SIG-M5 treated with dmso at 0.1 percent for 504 hours (cell line): ENCODE results near the gene SPDYE17.
"Not testable (repeated sequence)": the region's sequence is repeated elsewhere in the genome, so short reads cannot be mapped to it uniquely, and the experiment has no call there.

Source experiments
- DNase-seq: peaks from one replicate; lab custom pipeline; 2025; ENCODE audit not compliant: unreplicated experiment; lab: John Stamatoyannopoulos, UW

The SPDYE17 gene

DNA sequence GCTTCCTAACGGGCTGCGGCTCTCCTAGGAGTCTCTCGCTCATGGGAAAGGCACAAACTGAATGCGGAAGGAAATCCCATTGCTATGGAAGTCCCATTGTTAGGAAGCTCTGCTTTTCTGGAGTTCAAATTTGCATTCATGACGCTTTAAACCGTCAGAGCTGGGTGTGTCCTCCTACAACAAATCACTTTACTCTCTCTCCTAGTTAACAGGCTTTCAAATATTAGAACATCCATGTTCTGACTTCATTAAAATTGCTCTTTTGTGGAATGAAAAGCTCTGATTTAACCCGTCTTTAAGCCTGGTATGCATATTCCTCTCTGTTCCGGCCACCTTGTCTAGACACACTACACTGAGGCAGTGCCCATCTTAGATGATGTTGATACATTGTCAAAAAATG, at the start of gene SPDYE17:
TSS of gene SPDYE17 (minus strand) at position 101 of the 400 bp plus-strand sequence. CDS start 1,791 bp downstream, outside the sequence.
- not testable (repeated sequence) for DNase-seq

GRCh38 chr7:77080236-77080635, 48.1 kb upstream of the SPDYE17 start:
- not testable (repeated sequence) for DNase-seq

- not testable (repeated sequence) for DNase-seq
Observed at GRCh38 chr7:77079624-77080023, 47.5 kb upstream of the SPDYE17 start.

- DNase-seq, result not testable (repeated sequence)
Observed at GRCh38 chr7:77079112-77079511, 47.0 kb upstream of the SPDYE17 start.

GRCh38 chr7:77077060-77077459, 44.9 kb upstream of the SPDYE17 start:
- DNase-seq, result not testable (repeated sequence)

GRCh38 chr7:77074786-77075396, 42.7 kb upstream of the SPDYE17 start:
- not testable (repeated sequence) for DNase-seq

GRCh38 chr7:77071108-77071507, 38.9 kb upstream of the SPDYE17 start:
- DNase-seq, result not testable (repeated sequence)

GRCh38 chr7:77065869-77066268, 33.7 kb upstream of the SPDYE17 start:
- DNase-seq, result not testable (repeated sequence)

DNA sequence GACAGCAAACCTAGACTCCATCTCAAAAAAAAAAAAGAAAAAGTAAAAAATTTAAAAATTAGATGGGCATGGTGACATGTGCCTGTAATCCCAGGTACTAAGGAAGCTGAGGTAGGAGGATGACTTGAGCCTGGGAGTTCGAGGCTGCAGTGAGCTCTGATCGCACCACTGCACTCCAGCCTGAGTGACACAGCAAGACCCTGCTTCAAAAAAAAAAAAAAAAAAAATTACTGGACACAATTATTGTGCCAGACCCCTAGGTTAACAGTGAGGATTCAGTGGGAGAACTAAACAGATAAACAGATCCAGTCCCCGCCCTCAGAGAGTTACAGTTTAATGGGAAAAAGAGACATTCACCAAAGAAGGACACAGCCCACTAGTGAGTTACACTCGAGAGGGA, 31.6 kb upstream of the SPDYE17 start:
- not testable (repeated sequence) for DNase-seq

- not testable (repeated sequence) for DNase-seq
Observed at GRCh38 chr7:77062557-77062956, 30.4 kb upstream of the SPDYE17 start, which contains the start of gene SPDYE18. SPDYE18 (minus strand) TSS chr7:77062558; CDS start chr7:77060512, 2,046 bp downstream.

DNA sequence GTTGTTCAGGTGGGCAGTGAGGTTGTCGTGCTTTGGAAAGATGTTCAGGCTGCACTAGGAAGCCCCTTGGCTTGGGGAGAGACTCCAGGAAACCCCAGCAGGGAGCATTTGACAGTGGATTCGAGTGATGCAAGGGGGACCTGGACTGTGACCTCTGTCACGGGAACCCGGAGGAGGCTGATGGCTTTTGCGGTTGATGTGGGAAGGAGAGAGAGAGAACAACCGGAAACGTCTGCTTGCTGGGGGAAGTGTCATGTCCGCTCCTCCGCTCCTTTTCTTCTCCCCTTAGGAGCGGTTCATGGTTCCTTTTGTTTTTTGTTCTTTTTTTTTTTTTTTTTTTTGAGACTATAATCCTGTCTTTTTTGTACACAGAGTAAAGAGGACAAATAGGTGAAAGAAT, 5.8 kb downstream of the SPDYE17 start:
- not testable (repeated sequence) for DNase-seq

GRCh38 chr7:77010074-77010680, 22.0 kb downstream of the SPDYE17 start:
- peak; percentile 8 for DNase-seq

DNA sequence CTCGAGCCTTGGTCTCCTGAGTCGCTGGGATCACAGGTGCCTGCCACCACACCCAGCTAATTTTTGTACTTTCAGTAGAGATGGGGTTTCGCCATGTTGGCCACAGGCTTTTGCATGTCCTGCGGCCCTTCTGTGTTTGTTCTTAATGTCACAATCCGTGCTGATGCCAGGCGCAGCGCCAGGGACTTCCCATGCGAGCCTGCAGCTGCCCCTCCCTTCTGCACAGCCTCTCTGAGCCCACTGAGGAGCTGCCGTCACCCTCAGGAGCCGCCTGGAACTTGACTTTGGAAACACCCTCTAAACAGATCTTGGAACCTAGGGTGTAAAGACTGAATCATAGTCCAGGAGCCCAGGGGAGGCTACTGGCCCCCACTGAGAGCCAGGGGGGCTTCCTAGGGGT, 24.2 kb downstream of the SPDYE17 start:
- DNase-seq, result peak; percentile 33

GRCh38 chr7:77006127-77007110, 25.7 kb downstream of the SPDYE17 start:
- DNase-seq, result not testable (repeated sequence)

GRCh38 chr7:77005461-77006057, 26.6 kb downstream of the SPDYE17 start:
- not testable (repeated sequence) for DNase-seq

DNA sequence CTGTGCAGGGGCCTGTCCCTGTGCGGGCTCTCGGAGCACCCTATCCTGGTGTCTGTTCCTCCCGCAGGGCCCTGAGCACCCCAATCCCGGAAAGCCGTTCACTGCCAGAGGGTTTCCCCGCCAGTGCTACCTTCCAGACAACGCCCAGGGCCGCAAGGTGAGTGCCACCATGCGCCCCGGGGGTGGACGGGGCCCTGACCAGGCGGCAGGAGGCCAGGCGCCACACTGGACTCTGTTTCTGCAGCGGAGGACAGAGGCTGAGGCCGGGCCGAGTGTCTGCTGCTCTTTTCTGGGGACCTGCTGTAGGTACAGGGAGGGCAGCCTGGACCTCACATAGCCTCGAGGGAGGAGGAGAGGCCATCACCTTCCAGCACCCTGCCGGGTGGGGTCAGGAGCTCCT, 28.0 kb downstream of the SPDYE17 start:
- DNase-seq, result not testable (repeated sequence)

- not testable (repeated sequence) for DNase-seq
Observed at GRCh38 chr7:77003241-77003640, 28.9 kb downstream of the SPDYE17 start.

DNA sequence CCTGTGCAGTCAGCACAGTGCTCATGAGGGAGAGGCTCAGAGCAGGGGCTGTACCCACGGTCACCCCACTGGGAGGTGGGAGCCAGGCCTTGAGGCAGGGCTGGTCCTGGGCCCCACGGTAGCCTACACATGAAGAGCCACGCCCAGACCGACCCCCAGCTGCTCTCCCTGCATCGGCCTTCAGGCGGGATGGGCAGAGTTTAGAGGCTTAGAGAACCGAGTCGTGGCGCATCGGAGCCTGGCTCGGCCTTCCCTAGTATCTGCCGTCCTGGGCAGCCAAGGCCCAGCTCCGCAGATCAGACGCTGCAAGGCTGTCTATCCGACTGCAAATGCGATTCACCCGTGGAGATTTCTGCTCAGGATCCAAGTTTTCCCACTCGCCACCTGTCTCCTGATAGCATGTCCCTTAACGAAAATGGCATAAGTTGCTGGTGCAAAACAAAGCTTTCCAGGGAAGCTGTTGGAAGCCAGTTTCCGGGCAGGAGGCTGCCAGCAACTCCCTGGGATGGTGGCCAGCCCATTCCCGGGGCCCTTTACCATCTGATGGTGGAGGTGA, 29.4 kb downstream of the SPDYE17 start:
- DNase-seq, result not testable (repeated sequence)

DNA sequence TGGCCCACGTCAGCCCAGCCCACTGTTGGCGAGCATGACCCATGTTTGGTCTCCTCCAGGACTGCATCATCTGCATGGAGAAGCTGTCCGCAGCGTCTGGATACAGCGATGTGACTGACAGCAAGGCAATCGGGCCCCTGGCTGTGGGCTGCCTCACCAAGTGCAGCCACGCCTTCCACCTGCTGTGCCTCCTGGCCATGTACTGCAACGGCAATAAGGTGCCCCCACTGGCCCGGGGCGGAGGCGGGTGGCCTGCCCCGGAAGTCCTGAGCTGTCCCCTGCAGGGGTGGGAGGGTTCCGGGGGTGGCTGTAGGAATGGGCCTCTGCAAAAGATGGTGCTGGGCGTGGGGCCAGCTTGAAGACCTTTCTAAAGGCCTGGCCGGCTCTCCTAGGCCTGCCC, 30.1 kb downstream of the SPDYE17 start:
- DNase-seq, result not testable (repeated sequence)

DNA sequence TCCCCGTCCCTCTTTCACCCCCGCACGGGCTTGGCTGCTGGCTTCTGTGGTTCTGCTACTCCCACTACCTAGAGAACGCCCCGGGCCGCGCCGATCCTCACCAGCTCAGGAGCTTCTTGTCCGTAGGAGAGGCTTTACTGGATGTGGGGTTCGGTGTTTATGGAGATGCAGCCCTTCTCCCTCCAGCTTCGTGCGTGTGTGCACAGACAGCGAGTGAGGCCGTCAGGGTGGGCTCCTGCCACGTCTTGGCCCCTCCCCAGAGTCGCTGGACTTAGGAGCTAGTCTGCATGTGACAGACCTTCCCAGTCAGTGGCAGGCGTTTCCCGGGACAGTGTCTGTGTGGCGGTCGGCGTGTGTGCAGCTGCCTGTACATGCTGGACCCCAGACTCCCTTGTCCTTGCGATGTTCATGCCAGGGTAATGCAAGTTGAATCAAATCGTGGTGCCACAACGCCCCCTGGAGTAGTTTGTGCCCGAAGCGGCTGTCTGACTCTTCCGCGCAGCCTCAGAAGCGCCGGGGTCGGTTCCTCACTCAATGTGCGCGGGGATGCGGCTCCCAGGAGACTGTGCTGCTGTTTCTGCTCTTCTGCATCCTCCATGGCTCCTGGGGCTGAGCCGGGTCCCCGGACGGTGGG, 32.6 kb downstream of the SPDYE17 start:
- DNase-seq, result not testable (repeated sequence)
